Type B pancreatic cell (in vitro differentiated cells): ENCODE data around the gene HYCC1. TPM values are rescaled to one million over a fixed set of nuclear protein-coding genes. Genes with fewer than 3 reads are reported as not detected.

Source experiments
- DNase-seq: peaks from one replicate; pipeline ENCODE4 v3.0.0; 2021; ENCODE audit warnings: mixed read lengths; ENCODE audit not compliant: unreplicated experiment; ENCODE audit errors: extremely low spot score
- H3K27ac Mint-ChIP-seq: 2 replicates; pipeline ENCODE4 v1.8.0; 2021; ENCODE audit warnings: mild to moderate bottlenecking, mixed read lengths
- H3K27me3 Mint-ChIP-seq: 2 replicates; pipeline ENCODE4 v1.8.0; 2021; ENCODE audit warnings: mixed read lengths
- H3K36me3 Mint-ChIP-seq: 2 replicates; pipeline ENCODE4 v1.8.0; 2021; ENCODE audit warnings: mixed read lengths
- H3K4me1 Mint-ChIP-seq: one replicate; pipeline ENCODE4 v1.8.0; 2021; ENCODE audit warnings: mixed read lengths; ENCODE audit not compliant: unreplicated experiment
- H3K4me3 Mint-ChIP-seq: 2 replicates; pipeline ENCODE4 v1.8.0; 2021; ENCODE audit warnings: mild to moderate bottlenecking, mixed read lengths
- H3K9me3 Mint-ChIP-seq: 2 replicates; pipeline ENCODE4 v1.8.0; 2021; ENCODE audit warnings: mixed read lengths
- CTCF ChIP-seq: fragments of 200-600 bp; sonication (generic); conservative IDR thresholded peaks from 2 replicates; pipeline ENCODE4 v1.5.0; 2021; ENCODE audit warnings: antibody characterized with exemption, mild to moderate bottlenecking
- total RNA-seq: library from RNA; stranded (reverse); gene quantifications from 2 replicates; pipeline ENCODE4 v1.2.1, GENCODE V29; 2021; ENCODE audit warnings: low replicate concordance

HYCC1 gene
- total RNA-seq, 1 donor from 2014 or later = 26.7 TPM

- H3K9me3 Mint-ChIP-seq = no peaks in the 10 kb centered on the region
- H3K4me3 Mint-ChIP-seq = no peak overlapping the region
- no peak for DNase-seq
- no peak for TF ChIP-seq CTCF
- no peaks in the 10 kb centered on the region for H3K4me1 Mint-ChIP-seq
- peaks cover 9% of the 10 kb centered on the region for H3K36me3 Mint-ChIP-seq
- no peaks in the 10 kb centered on the region for H3K27me3 Mint-ChIP-seq
- H3K27ac Mint-ChIP-seq = no peak overlapping the region
These were observed 41.7 kb downstream of the HYCC1 start for GRCh38 chr7:22972207-22972606.

GRCh38 chr7:22969010-22969431 is 44.9 kb downstream of the HYCC1 start:
- H3K27ac Mint-ChIP-seq = no peak overlapping the region
- no peak for TF ChIP-seq CTCF
- no peak for DNase-seq
- H3K4me1 Mint-ChIP-seq = no peaks in the 10 kb centered on the region
- H3K36me3 Mint-ChIP-seq = peaks cover 4% of the 10 kb centered on the region
- no peaks in the 10 kb centered on the region for H3K9me3 Mint-ChIP-seq
- H3K27me3 Mint-ChIP-seq = no peaks in the 10 kb centered on the region
- no peak overlapping the region for H3K4me3 Mint-ChIP-seq

Other genes with a start within 250 kb of the HYCC1 start
- 222 and 327 TPM in 2 replicates for gene TOMM7, start 191.3 kb downstream of the HYCC1 start, total RNA-seq
- gene KLHL7, start 91.7 kb upstream of the HYCC1 start, total RNA-seq = 34.0 and 44.3 TPM in 2 replicates
- 22.3 and 38.4 TPM in 2 replicates for gene NUP42, start 167.9 kb upstream of the HYCC1 start, total RNA-seq
- gene GPNMB, start 232.6 kb upstream of the HYCC1 start, total RNA-seq = 7.0 and 13.3 TPM in 2 replicates